ENCODE results near the gene PLOD3.
"Not testable (repeated sequence)": the region's sequence is repeated elsewhere in the genome, so short reads cannot be mapped to it uniquely, and the experiment has no call there.

PLOD3 gene

DNA sequence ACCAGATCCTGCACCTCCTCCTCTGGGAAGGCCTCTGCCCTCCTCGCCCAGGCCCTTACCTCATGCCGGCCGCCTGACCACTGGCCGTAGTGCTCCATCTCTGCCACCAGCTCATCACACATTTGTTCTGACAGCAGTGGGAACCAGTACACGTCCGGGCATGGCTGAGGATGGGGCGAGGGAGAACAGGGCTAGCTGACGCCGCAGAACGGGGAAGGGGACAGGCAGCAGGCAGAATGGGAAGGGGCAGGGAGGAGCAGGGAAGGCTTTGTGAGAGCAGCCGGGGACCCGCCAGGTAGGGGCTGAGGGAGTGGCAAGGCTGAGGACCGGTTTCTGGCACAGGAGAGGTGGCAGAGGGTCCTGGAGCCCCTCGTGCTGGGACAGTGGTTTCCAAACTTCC, 8.6 kb downstream of the PLOD3 start:
- no peak for DNase-seq

DNA sequence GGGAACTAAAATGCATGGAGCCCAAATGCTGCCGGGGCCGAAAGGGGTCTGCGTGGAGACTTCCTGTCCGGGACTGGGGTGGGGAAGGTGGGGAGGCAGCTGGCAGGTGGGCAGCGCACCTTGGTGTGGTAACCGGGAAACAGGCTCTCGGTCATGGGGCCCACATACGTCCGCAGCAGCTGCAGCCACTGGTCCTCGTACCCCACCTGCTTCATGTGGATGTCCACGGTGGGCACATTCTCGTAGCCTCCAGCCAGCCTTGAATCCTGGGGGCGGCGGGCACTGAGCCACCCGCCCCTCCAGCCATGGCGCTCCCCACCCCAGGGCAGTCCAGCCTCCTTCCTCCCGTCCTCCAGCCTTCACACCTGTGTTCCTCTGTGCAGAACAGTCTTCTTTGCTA, 9.9 kb downstream of the PLOD3 start:
- DNase-seq = no peak

DNA sequence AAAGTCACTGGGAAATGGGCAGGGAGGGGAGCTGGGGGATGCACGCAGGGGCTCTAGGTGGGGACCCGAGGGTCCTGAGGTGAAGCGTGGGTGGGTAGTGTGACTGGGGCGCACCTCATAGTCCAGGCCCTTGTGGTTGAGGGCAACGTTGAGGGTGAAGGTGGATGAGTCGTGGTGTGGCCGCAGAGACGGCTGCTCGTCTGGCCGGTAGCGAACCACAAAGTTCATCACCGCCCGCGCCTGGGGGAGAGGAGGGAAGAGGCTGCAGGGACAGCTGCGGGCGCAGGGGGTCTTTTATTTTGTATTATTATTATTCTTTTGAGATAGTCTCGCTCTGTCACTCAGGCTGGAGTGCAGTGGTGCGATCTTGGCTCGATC, 10.7 kb downstream of the PLOD3 start:
- DNase-seq = no peak

DNA sequence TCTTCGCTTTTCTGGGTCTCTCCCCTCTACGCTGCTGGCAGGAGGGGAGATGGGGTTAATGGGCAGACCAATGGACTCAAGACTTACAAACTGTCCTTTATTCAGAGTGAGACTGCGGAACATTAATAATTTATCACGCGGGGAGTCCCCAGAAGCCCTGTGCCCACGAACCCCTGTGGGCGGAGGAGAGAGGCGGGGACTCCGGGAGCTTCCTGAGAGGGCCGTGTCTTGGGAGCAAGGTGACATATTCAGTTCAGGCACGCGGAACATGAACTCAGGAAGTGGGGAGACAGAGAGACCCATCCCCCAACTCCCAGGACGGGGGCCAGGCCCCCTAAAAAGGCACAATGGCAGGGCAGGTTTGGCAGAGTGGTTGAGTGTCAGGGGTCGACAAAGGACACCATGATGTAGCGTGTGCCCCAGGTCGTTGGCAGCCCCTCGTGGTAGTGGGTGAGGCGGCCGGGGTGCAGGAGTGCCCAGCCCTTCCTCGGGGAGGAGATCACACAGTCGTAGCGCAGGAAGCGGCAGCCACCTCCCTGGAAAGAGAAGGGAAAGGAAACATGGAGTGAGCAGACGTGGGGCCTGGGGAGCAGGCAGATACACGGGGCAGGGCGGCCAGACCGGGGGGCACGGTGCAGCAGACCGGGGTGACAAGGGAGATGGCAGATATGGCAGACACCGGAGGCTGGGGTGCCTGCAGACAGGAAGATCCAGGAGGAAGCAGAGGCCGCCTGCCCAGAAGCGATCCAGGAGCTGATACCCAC, 11.3 kb downstream of the PLOD3 start:
- no peak for DNase-seq

DNA sequence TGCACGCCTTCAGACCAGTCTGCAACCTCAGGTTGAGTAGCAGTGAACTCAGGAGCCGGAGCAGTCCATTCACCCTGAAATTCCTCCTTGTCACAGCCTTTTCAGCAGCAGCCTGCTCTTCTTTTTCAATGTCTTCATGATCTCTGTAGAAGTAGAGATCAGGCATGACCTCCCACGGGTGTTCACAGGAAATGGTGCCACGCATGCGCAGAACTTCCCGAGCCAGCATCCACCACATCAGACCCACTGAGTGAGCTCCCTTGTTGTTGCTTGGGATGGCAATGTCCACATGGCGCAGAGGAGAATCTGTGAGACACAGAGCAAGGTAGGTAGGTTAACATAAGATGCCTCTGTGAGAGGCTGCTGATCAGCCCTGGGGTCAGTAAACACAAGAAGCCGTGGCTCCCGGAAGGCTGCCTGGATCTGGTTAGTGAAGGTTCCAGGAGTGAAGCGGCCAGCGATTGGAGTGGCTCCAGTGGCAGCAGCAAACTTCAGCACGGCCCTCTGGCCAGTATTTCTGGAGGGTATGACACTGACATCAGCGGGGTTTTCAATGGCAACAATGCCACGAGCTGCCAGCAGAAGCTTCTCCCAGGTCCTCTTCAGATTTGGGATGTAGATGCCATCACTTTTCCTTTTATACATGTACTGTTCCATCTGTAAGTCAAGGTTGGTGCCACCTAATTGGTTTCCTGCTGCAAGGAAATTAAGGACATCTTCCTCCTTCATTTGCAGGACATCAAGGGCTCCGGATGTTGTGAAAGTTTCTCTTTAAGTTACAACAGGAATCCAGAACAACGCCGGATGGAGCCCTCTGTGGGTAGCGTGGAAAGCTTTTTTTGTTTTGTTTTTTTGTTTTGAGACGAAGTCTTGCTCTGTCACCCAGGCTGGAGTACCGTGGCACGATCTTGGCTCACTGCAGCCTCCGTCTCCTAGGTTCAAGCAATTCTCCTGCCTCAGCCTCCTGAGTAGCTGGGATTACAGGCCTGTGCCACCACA, 13.3 kb downstream of the PLOD3 start:
- peak; percentile 18 to 44 for DNase-seq

DNA sequence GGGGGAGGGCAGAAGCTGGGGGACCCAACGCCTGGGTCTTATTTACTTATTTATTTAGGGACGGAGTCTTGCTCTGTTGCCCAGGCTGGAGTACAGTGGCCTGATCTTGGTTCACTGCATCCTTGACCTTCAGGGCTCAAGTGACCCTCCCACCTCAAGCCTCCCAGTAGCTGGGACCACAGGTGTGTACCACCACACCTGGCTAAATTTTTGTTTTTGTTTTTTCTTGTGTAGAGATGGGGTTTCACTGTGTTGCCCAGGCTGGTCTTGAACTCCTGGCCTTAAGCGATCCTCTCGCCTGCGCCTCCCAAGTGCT, 14.8 kb downstream of the PLOD3 start:
- DNase-seq = no peak

DNA sequence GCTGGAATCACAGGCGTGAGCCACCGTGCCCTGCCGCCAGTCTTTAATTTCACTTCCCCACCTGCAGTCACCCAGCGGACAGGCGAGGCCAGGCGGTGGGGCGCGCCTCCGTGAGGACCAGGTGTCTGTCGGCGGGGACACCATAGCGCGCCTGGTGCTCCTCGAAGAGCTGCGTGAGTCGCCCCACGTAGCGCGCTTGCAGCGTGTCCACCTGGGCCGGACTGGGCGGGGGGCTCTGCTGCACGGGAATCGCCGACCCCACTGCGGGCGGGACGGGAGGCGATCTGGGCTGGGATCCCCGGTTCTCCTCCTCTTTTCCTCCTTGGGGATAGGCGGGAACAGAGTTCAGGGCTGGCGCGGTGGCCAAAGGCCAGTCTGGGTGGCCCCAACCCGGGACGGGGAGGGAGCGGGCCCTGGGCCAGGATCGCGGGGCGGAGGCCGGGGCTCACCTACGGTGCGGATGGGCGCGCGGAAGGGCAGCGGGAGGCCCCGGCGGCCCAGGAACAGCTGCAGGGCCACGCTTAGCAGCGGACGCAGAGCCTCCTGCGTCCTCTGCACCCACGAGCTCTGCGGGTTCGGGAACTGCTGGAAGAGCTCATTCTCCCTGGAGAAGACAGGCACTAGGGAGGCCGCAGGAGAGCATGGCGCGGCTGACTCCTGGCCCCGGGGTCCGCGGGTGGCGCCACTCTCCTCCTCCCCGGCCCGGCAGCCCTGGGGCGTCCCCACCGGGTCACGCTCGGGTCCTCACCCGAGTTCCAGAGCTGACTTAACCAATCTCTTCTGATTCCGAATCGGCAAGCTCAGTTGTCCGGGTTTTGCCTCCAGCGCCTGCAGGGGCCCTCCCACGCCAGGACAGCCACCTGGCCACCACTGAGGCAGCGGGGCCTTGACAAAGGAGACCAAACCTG, 15.4 kb downstream of the PLOD3 start:
- DNase-seq = no peak

DNA sequence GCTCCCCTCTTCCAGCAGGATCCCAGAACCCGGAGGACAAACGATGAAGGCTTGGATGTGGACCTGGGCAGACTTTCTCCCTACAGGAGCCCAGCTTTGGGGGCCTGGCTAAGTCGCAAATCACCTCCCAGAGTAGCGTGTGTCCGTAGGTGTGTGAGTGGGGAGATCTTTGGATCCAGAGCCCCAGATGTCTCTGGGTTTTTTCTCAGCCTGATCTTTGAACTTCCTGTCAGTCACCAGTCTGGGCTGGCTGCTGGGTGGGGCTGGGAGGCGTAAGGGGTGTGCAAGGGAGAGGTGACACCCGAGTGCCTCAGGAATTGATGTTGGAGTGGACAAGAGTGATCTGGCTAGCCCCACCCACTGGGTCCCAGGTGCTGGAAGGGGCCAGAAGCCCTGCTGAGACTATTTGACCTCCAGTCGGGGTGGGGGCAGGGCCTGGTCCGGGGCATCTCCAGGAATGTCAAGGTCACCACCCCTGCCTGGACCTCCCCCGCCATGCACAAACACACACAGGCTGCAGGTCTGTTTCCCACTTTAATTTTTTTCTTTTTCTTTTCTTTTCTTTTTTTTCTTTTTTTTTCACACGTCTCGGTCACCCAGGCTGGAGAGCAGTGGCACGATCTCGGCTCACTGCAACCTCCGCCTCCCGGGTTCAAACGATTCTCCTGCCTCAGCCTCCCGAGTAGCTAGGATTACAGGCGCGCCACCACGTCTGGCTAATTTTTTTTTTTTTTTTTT, 16.4 kb downstream of the PLOD3 start, which contains the start of gene MOGAT3:
Gene MOGAT3, minus strand, starts transcription at position 175 of the 738 bp plus-strand sequence. CDS start 182 bp downstream, outside the sequence.
- DNase-seq = no peak

DNA sequence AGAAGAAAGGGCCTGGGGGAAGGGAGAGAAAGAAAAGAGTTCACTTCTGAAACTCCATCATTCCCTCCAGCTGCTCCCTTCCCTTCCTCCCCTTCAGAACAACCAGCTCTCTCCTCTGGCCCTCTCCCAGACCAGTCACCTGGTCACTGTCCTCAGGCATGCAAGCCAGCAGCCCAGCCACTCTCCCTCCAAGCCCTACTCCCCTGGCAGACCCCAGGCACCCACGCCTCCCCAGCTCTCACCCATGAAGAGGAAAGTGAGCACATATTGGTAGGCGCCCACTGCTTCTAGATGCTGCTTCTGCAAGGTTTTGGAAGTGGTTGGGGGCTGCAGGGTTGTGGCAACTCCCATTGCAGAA, 16.9 kb downstream of the PLOD3 start:
- DNase-seq = no peak

DNA sequence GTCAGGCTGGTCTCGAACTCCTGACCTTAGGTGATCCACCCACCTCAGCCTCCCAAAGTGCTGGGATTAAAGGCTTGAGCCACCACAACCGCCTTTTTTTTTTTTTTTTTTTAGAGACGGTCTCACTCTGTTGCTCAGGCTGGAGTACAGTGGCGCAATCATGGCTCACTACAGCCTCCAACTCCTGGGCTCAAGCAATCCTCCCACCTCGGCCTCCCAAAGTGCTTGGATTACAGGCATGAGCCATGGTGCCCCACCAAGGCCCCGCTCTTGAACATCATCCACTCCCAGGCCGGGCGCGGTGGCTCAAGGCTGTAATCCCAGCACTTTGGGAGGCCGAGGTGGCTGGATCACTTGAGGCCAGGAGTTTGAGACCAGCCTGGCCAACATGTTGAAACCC, 17.9 kb downstream of the PLOD3 start:
- DNase-seq = not testable (repeated sequence)

DNA sequence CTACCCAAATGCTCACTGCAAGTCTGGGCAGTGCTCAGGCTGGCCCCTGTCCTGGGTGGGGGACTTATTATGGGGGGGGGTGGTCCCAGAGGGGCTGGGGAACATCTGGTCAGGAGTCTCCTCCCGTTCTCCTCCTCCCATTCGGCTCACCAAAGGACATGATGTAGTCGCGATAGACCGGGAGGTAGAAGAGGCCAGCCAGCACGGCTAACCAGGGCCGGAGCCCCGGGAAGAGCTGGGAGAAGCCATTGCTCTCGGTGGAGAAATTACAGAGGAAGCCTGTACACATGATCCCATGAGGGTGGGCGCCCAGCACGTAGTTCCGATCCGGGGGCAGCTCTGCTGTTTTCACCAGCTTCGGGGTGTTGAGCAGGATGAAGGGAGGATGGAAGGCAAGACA, 18.9 kb downstream of the PLOD3 start:
- no peak for DNase-seq

DNA sequence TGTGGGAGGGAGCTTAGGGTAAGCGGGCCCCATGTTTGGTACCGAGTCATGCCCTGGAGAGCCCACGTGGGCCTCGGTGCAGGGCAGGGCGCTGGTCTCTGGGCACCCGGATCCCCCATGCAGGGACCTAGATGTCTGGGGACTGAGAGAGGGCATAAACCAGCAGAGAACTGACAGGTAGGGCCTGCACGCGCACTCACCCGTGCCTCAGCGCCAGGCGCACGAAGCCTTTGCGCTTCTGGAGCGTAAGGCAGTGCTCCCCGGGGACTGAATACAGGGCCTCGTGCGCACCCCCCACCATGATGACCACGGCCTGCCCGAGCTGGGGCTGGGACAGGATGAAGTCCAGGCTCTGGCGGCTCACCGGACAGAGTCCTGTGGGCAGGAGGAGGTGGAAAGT, 19.4 kb downstream of the PLOD3 start:
- no peak for DNase-seq

DNA sequence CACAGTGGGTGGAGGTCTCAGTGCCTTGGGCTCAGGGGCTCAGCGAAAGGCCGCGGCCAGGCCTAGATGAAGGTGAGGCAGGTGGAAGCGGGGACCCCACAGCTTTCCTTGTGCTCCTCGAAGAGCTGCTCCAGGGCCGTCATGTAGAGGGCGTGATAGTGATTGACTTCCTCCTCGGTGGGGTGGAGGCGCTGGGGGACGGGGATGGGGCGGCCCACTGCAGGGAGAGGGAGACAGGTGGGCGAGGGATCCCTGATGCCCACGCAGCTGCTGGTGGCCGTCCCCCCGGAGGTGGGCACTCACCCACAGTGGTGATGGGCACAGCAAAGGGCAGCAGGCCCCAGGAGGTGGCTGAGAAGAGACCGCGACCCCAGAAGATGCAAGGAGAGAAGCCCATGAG, 21.5 kb downstream of the PLOD3 start:
- no peak for DNase-seq

DNA sequence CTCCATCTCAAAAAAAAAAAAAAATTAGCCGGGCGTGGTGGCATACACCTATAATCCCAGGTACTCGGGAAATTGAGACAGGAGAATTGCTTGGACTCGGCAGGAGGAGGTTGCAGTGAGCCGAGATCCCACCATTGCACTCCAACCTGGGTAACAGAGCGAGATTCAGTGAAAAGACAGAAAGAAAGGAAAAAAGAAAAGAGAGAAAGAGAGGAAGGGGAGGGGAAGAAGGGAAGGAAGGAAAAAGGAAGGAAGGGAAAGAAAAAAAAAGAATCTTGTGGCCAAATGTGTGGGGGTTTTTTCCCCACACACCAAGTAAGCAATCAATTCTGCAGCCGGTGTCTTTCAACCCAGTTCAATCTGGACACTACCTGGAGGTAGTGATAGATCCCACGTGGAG, 28.3 kb downstream of the PLOD3 start:
- no peak for DNase-seq

DNA sequence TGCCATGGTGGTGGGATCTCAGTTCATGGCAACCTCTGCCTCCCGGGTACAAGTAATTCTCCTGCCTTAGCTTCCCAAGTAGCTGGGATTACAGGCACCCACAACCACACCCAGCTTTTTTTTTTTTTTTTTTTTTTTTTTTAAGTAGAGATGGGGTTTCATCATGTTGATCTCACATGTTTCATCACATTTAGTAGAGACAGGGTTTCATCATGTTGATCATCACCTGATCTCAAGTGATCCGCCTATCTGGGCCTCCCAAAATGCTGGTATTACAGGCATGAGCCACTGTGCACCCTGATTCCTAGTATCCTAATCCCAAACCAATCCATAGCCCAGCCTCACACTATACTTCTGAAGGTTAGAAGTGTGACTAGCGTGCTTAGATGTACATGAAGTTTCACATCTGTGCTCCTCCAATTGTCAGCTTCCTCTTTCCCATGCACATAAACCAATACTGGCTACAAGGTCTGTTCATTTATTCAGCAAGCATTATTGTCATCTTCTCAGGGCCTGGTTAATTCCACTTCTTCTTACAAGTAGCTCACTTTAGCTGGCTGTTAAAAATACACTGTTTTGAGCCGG, 30.4 kb downstream of the PLOD3 start:
- no peak for DNase-seq

DNA sequence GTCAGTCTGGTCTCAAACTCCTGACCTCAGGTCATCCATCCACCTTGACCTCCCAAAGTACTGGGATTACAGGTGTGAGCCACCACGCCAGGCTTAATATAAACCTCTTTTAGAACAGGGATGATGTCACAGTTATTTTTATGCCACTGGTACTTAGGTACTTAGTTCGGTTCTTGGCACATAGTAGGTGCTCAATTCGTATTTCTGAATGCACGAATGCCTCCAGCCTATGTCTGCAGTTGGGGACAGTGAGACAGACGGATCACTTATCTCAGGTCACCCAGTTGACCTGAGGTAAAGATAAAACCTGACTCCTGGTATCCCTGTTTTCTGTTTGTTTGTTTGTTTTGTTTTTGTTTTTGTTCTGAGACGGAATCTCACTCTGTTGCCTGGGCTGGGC, 31.2 kb downstream of the PLOD3 start:
- DNase-seq = no peak

DNA sequence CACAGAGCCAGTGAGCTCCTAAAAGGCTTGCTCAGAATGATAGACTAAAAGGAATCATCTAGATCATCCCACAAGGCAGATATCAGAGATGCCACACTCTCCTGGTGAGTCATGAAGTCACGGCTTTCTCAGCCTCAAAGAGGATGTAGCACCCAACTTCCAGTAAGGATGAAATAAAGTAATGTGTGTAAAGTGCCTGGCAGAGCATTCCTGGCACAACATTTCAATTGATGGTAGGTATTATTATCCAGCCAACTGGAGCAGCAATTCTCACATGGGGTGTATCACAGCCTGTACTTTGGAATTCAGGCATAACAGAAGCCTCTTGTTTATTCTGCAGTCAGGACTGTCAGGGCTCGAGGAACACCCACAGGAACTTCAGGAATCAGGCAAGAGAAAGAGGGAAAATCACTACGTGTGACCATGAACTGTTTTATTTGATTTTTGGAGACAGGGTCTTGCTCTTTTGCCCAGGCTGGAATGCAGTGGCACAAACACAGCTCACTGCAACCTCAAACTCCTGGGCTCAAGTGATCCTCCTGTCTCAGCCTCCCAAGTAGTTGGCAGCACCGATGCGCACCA, 32.0 kb downstream of the PLOD3 start:
- DNase-seq = no peak

DNA sequence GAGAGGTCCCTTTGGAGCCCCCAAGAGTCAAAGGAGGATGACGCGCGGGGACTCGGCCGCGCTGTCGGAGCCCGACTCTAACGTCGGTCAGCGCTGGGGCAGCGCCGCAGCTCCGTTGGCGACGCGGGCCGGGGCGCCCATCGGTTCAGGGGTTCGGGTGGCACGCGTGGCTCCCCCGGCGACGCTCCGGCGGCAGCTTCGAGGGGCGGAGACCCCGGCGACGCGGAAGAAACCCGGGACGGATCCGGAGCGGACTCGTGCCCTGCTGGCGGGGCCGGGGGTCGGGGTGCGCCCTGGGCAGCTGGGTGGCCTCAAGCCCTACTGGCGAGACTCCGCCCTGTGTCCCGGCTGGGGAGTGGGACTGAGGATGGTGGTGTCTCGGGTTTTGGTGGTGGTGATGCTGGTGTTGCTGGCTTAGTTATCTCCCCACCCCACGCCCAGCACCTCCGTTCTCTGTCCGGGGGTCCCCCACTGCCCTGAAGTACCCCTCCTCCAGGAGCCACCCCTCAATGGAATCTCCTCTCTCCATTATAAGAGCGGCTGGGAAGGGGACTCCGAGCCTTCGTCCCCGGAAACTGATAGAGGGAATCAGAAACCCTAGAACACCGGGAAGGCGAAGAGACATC, 37.1 kb downstream of the PLOD3 start, which contains the start of gene NAT16:
Gene NAT16, minus strand, starts transcription at position 164 of the 626 bp plus-strand sequence. CDS start 5,486 bp downstream, outside the sequence.
- no peak for DNase-seq

DNA sequence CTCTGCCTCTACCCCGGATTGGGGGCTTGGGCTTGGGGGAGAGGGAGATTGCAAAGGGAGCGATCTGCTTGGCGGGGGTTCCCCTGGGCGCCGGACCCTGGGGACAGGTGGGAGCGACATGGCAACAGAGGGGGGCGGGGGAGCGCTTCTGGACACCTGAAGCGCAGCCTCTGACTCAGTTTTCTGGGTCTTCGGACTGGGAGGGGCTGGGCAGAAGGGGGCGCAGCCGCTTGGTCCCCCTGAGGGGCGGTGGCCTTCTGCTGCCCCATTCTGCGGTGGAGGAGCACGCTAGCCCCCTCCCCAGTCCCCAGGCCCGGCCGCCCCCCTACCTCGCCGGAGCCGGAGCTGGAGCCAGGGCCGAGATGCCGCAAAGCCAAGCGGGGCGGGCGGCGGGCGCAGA, 37.7 kb downstream of the PLOD3 start:
- no peak for DNase-seq

DNA sequence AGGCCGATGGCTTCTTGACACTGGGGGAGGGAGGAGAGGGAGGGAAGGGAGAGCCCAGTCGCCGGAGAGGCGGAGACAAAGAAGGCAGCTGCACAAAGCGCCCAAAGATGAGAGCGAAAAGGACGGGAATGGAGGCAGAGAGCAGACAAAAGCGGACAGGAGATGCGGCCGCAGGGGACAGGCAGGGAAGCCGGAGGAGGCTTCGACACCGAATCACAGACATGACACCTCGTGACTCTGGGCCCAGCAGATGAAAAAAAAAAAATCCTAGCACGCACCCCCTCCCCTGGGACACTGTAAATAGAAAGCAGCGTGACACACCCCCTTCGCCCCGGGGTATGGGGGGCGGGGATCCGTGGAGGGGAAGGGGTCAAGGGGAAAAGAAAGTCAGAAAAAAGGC, 38.3 kb downstream of the PLOD3 start:
- DNase-seq = no peak

DNA sequence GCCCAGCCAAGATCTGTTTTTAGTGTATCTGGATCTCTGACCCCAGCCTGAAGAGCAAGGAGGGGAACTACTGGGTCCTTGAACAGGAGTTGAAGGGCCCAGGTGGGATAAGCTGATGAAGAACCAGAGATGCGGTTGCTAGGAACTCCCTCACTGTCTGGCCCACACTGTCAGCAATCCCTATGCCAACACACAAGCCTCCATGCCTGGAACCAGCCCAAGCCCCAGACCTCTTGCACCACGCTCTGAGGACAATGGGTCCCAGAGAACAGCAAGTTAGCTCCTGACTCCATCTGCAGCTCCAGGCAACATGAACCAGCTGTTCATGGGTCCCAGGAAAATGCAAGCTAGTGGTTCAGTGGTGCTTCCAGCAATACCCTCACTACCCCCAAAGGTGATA, 39.7 kb downstream of the PLOD3 start:
- DNase-seq = no peak

All from CD4-positive, alpha-beta T cell treated with Interferon alpha-2 for 1 hour (primary cell).